ENCODE measurements around the gene CUL4B. TPM values are rescaled to one million over a fixed set of nuclear protein-coding genes. Genes with fewer than 3 reads are reported as not detected.
"Not testable (repeated sequence)": the region's sequence is repeated elsewhere in the genome, so short reads cannot be mapped to it uniquely, and the experiment has no call there.

Gene CUL4B
- total RNA-seq, 1 experiment from 2014 or later = 57.9 TPM

GRCh38 chrX:120560405-120560841, 339 bp downstream of the CUL4B start:
- H3K4me1 ChIP-seq = no peaks in the 10 kb centered on the region; the same call in 1 of the 2 replicates
- H3K4me3 ChIP-seq = peak overlapping the region; percentile 85
- peak overlapping the region; percentile 99 for H3K27ac ChIP-seq
- no peaks in the 10 kb centered on the region for H3K27me3 ChIP-seq
- DNase-seq = peak; percentile 49 to 67
- peaks cover 10% of the 10 kb centered on the region for H3K36me3 ChIP-seq
- H3K9me3 ChIP-seq (replicated peaks) = no peaks in the 10 kb centered on the region

DNA sequence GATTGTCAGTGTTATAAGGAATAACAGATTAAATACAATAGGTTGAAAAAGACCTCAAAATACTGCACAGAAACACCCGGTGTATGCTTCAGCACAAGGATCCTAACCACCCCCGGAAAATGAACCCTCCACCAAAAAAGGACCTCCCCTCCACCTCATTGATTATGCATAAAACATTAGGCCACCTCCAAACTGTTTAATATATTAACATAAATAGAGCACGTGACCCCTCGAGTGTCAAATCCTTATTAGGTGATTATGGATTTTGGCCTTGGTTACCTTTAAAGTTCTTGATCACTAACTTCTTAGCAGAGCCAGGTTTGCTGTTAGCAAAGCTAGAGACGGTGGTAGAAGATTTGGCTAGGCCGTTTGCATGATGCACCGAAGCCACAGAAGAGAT, 958 bp downstream of the CUL4B start:
- peak overlapping the region; percentile 99 for H3K27ac ChIP-seq
- DNase-seq = no peak
- H3K4me1 ChIP-seq = no peaks in the 10 kb centered on the region; the same call in 1 of the 2 replicates
- H3K9me3 ChIP-seq (replicated peaks) = no peaks in the 10 kb centered on the region
- peaks cover 10% of the 10 kb centered on the region for H3K36me3 ChIP-seq
- no peaks in the 10 kb centered on the region for H3K27me3 ChIP-seq
- H3K4me3 ChIP-seq = peak overlapping the region; percentile 85

DNA sequence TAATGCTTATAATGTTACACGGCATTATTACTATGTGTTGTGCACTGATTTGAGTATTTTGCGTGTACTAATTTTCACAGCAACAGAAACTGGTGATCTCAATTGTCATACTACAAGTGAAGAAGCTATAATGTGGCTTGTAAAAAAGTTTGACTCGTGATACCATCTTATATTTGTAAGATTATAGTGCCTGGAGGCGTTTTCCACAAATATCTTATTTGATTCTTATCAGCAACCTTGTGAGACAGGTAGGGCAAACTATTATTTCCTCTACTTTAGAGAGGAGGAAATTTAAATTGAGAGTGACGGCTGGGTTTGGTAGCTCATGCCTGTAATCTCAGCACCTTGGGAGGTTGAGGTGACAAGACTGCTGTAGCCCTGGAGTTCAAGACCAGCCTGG, 4.5 kb downstream of the CUL4B start:
- no peak for DNase-seq
- H3K36me3 ChIP-seq = peaks cover 21% of the 10 kb centered on the region
- no peaks in the 10 kb centered on the region for H3K9me3 ChIP-seq (replicated peaks)
- H3K27ac ChIP-seq = no peak overlapping the region
- H3K4me1 ChIP-seq = no peaks in the 10 kb centered on the region
- H3K27me3 ChIP-seq = no peaks in the 10 kb centered on the region
- no peak overlapping the region for H3K4me3 ChIP-seq

DNA sequence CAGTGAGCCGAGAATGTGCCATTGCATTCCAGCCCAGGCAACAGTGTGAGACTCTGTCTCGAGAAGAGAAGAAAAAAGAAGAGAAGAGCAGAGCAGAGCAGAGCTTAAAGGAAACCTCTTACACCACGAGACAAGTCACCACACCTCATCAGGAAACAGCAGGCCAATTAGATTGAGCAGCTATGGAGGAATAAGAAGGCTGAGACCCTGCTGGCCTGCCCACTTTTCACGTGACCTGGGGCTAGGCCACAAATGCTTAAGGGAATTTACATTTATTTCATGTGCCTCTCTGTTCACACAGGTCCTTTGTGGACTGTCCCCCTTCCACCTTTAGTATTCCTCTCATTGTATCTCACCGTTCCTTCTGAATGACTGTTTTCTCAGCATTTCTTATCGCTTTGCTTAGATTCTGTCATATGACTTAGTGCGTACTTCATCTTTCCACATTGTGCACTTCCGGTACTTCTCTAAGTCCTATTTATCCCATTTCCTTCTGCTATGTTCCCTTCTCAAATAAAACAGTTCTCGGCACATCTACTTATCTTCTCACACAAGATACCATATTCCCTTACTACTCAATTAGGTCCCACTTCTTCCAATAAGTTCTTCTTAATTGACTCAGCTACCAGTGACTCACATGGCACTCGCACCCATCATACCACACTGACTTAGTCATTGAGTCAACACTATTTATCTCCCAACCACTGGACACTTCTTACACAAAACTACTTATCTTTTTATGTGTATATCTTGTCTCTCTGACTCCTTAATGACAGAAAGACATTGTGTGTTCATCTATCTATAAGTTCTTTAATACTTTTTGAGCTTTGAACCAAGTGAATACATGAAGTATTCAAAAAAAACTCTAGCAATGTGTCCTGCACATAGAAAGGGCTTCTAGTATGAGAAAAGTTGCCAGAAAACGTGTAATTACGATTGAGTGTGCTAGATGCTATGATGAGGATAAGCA, 11.0 kb downstream of the CUL4B start:
- DNase-seq = peak in 1 of 2 experiments; percentile 4
- Histone ChIP-seq H3K4me3 (no peak overlapping the region), H3K27me3 (no peaks in the 10 kb centered on the region), H3K36me3 (peaks cover 18% of the 10 kb centered on the region), H3K4me1 (0 out of 2 replicates have a peak, but pooled peaks cover 3% of the 10 kb centered on the region), H3K9me3 (replicated peaks) (no peaks in the 10 kb centered on the region), H3K27ac (peak overlapping the region; percentile 4; the same call in 1 of the 2 replicates)

DNA sequence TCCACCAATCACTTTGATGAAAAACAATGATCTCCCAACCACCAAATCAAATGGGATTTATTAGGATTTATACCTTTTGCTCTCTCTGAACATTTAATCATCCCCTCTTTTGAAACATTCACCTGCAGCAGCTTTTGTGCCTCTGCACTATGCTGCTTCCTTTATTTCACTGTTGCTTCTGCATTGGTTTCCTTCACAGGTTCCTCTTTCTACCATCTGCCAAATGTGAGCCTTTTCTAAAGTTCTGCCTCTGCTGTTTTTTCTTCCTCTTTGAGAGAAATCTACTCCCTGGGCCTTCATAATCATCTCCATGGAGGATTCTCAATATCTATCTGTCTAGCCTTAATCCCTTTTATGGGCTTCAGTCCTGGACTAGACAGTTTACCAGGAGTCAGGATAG, 24.7 kb downstream of the CUL4B start:
- no peaks in the 10 kb centered on the region for H3K4me1 ChIP-seq
- H3K36me3 ChIP-seq = peaks cover 32% of the 10 kb centered on the region
- no peak overlapping the region for H3K27ac ChIP-seq
- H3K27me3 ChIP-seq = no peaks in the 10 kb centered on the region
- H3K4me3 ChIP-seq = no peak overlapping the region
- no peaks in the 10 kb centered on the region for H3K9me3 ChIP-seq (replicated peaks)
- no peak for DNase-seq

DNA sequence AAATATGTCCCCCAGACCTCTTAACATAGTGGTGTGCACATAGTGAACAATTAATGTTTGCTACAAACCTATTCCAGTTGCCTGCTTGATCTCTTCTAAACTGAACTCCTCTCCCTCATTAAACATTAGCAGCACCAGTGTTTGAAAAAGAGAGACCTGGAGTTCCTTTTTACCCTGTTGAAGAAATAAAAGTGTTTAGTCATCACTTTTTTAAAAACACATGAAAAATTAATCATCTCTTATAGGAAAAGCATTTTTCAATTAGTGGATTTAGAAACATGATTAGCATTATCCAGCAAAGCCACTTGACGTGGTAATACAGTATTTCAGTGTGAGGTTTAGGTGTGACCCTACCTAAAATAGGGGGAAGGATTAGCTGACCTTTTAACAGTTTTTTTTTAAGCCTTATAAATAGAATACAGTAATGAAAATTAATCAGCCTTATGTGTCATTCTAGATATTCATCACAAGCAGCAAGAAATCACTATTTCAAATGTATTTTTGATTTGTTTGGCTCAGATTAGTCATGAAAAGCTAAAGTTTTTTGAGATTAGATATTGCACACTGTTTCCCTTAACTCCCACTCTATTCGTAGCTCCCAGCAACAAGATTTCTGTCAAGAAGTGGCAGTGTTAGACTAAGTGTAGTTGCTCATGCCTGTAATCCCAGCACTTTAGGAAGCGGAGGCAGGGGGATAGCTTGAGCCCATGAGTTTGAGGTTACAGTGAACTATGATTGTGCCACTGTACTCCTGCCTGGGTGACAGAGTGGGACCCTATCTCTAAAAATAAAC, 26.2 kb downstream of the CUL4B start:
- DNase-seq = no peak
- Histone ChIP-seq H3K4me3 (no peak overlapping the region), H3K27me3 (no peaks in the 10 kb centered on the region), H3K36me3 (peaks cover 29% of the 10 kb centered on the region), H3K27ac (no peak overlapping the region), H3K4me1 (no peaks in the 10 kb centered on the region), H3K9me3 (replicated peaks) (no peaks in the 10 kb centered on the region)

GRCh38 chrX:120522820-120523219, 37.9 kb downstream of the CUL4B start:
- Histone ChIP-seq H3K36me3 (no peaks in the 10 kb centered on the region), H3K4me3 (no peak overlapping the region), H3K27me3 (no peaks in the 10 kb centered on the region), H3K27ac (no peak overlapping the region), H3K9me3 (replicated peaks) (no peaks in the 10 kb centered on the region), H3K4me1 (no peaks in the 10 kb centered on the region)
- no peak for DNase-seq

GRCh38 chrX:120517936-120518335, 42.8 kb downstream of the CUL4B start:
- Histone ChIP-seq H3K4me3 (no peak overlapping the region), H3K9me3 (replicated peaks) (no peaks in the 10 kb centered on the region), H3K27me3 (no peaks in the 10 kb centered on the region), H3K36me3 (no peaks in the 10 kb centered on the region), H3K27ac (no peak overlapping the region), H3K4me1 (no peaks in the 10 kb centered on the region)
- DNase-seq = no peak

GRCh38 chrX:120514236-120514635, 46.5 kb downstream of the CUL4B start:
- H3K27me3 ChIP-seq = no peaks in the 10 kb centered on the region
- H3K4me1 ChIP-seq = no peaks in the 10 kb centered on the region
- DNase-seq = peak in 1 of 2 experiments; percentile 11
- no peak overlapping the region for H3K4me3 ChIP-seq
- H3K9me3 ChIP-seq (replicated peaks) = no peaks in the 10 kb centered on the region
- no peaks in the 10 kb centered on the region for H3K36me3 ChIP-seq
- H3K27ac ChIP-seq = no peak overlapping the region

- Histone ChIP-seq H3K36me3 (no peaks in the 10 kb centered on the region), H3K27me3 (no peaks in the 10 kb centered on the region), H3K9me3 (replicated peaks) (no peaks in the 10 kb centered on the region), H3K27ac (no peak overlapping the region), H3K4me3 (no peak overlapping the region), H3K4me1 (no peaks in the 10 kb centered on the region)
- no peak for DNase-seq
Observed at GRCh38 chrX:120512627-120513026, 48.1 kb downstream of the CUL4B start.

DNA sequence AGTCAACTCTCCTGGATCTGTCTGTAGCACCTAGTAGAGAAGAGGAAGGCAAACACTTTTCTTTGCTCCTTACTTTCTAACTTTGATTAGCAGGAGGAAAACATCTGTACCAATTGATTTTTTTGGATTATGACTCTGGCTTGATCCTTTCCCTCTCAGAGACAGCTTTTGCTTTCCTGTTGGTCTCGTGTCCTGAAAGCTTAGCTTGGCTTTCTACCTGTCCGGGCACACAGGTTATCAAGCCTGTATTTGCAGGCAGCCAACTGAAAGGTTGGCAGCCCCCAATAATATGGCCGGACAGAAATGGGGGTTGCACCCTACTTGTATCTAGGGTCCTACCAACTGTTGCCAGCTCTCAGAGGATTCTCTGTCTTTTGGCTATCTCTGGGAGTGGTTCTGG, 48.5 kb downstream of the CUL4B start:
- Histone ChIP-seq H3K9me3 (replicated peaks) (no peaks in the 10 kb centered on the region), H3K27ac (no peak overlapping the region), H3K4me1 (no peaks in the 10 kb centered on the region), H3K36me3 (no peaks in the 10 kb centered on the region), H3K27me3 (no peaks in the 10 kb centered on the region), H3K4me3 (no peak overlapping the region)
- no peak for DNase-seq

DNA sequence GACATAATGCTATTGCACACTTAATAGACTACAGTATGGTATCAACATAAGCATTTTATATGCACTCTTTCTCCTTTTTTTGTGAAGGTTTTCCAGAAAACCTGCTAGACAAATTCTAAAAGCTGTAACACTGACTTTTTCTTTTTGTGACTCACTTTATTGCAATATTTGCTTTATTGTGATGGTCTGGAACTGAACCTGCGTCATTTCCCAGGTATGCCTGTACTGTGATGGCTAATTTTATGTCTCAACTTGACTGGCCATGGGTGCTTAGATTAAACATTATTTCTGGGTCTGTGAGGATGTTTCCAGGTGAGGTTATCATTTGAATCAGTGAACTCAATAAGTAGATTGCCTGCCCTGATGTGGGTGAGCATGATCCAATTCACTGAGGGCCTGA, 56.2 kb downstream of the CUL4B start:
- Histone ChIP-seq H3K36me3 (no peaks in the 10 kb centered on the region), H3K9me3 (replicated peaks) (no peaks in the 10 kb centered on the region), H3K27me3 (no peaks in the 10 kb centered on the region), H3K27ac (no peak overlapping the region), H3K4me1 (no peaks in the 10 kb centered on the region), H3K4me3 (no peak overlapping the region)
- DNase-seq = no peak

DNA sequence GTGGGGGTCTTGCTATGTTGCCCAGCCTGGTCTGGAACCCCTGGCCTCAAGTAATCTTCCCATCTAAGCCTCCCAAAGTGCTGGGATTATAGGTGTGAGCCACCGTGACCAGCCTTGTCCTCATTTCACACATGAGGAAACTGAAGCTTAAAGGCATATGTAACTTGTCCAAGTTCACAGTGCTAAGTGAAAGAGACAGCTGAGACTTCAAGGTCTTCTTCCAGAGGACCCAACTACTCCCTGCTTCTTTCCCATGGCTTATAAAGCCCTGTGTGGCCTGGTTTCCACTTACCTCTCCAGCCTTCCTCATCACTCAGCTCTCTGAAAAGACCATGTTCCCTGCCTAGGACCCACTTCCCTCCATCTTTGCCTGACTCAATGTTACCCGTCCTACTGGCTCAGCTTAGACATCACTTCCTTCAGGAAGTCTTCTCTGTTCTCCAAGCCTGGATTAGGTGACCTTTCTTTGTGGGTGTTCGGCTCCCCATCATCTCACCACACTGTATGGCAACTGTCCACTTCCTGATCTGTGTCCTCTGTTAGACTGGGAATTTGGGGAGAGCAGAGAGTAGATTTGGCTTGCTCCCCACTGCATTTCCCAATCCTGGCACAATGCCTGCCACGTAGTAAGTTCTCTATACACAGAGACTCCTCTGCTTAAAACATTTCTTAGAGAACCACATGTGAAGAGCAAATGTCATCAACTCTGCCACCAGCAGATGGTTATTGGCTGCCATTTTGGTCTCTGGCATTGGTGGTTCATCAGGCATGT, 61.3 kb downstream of the CUL4B start:
- no peaks in the 10 kb centered on the region for H3K27me3 ChIP-seq
- no peak overlapping the region for H3K4me3 ChIP-seq
- H3K36me3 ChIP-seq = no peaks in the 10 kb centered on the region
- peak overlapping the region; percentile 51 for H3K27ac ChIP-seq
- H3K4me1 ChIP-seq = peaks cover 3% of the 10 kb centered on the region; the same call in 1 of the 2 replicates
- DNase-seq = peak; percentile 30 to 70
- no peaks in the 10 kb centered on the region for H3K9me3 ChIP-seq (replicated peaks)

- DNase-seq; H3K27me3 ChIP-seq; H3K4me1 ChIP-seq; H3K36me3 ChIP-seq; H3K4me3 ChIP-seq; H3K9me3 ChIP-seq (replicated peaks); H3K27ac ChIP-seq: not testable (repeated sequence)
Observed at GRCh38 chrX:120490119-120490518, 70.6 kb downstream of the CUL4B start.
